ENCODE data around the gene CCP110.

DNA sequence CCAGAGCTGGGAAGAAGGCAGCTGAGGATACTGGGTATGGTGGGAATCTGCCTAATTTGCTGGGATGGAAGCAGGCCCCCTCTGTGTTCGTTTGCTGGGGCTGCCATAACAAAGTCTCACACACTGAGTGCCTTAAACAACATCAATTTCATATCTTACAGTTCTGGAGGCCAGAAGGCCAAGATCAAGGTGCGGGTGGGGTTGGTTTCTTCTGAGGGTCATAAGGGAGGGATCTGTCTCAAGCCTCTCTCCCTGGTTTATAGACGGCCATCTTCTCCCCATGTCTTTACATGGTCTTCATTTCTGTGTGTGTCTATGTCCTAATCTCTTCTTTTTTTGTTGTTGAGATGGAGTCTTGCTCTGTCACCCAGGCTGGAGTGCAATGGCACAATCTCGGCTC lies 37.7 kb upstream of the CCP110 start:
- TF ChIP-seq CTCF (IDR thresholded peaks at IDR 0.05), result no peak
- no peak for TF ChIP-seq POLR2A (IDR thresholded peaks at IDR 0.05)
